Measurements from ENCODE around the gene NDST1. TPM values are rescaled to one million over a fixed set of nuclear protein-coding genes. Genes with fewer than 3 reads are reported as not detected.
A peak's percentile ranks its signal among the peaks of the same experiment; 100 is the strongest.

Gene NDST1
- total RNA-seq, 1 donor, result 36.2 TPM

DNA sequence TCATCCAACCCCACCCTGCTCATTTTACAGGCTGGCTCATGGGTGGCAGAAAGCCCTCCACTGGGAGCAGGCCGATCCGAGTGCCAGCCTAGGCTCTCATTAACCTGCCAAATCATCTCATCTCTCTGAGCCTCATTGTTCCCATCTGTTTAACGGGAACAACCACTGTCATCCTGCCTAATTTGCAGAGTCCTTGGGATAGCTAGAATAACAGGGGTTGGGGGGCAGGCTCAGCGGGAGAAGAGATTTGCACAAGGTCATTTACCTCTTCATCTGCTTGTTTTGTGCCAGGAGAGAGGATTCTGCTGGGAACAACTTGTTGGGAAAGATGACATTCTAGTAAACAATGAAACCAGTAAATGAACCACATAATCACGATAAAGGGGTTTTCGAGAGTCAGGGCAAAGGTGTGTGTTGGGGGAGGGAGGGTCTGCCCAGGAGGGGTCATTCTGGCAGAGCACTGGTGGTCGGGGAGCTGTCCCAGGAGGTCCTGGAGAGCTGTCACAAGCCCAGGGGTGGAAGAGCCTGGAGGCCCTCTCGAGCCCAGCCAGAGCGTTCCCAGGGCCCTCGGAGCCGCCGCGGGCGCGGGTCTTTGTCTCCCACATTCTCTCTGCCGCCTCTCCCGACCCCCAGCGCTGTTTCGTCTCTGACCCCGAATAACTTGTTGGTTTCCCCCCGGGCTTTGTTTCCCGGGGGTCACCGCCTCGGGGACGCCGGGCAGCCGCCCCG lies 22.8 kb upstream of the NDST1 start:
- H3K4me3 ChIP-seq (ENCODE audit: low read depth, low read length), result peak overlapping the region; percentile 87
- no peak for DNase-seq (ENCODE audit: low read depth)
- TF ChIP-seq, protein P1, sequence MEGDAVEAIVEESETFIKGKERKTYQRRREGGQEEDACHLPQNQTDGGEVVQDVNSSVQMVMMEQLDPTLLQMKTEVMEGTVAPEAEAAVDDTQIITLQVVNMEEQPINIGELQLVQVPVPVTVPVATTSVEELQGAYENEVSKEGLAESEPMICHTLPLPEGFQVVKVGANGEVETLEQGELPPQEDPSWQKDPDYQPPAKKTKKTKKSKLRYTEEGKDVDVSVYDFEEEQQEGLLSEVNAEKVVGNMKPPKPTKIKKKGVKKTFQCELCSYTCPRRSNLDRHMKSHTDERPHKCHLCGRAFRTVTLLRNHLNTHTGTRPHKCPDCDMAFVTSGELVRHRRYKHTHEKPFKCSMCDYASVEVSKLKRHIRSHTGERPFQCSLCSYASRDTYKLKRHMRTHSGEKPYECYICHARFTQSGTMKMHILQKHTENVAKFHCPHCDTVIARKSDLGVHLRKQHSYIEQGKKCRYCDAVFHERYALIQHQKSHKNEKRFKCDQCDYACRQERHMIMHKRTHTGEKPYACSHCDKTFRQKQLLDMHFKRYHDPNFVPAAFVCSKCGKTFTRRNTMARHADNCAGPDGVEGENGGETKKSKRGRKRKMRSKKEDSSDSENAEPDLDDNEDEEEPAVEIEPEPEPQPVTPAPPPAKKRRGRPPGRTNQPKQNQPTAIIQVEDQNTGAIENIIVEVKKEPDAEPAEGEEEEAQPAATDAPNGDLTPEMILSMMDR (IDR thresholded peaks at IDR 0.05; ENCODE audit: insufficient read depth, low read length), result no peak

GRCh38 chr5:150485693-150486401 lies 22.1 kb upstream of the NDST1 start:
- peak overlapping the region; percentile 87 for H3K4me3 ChIP-seq (ENCODE audit: low read depth, low read length)
- TF ChIP-seq, protein P1 (IDR thresholded peaks at IDR 0.05; ENCODE audit: insufficient read depth, low read length), result no peak
- DNase-seq (ENCODE audit: low read depth), result peak; percentile 43

GRCh38 chr5:150486402-150487198 lies 21.3 kb upstream of the NDST1 start:
- DNase-seq (ENCODE audit: low read depth), result peak; percentile 52
- TF ChIP-seq, protein P1 (IDR thresholded peaks at IDR 0.05; ENCODE audit: insufficient read depth, low read length), result no peak
- peak overlapping the region; percentile 87 for H3K4me3 ChIP-seq (ENCODE audit: low read depth, low read length)

DNA sequence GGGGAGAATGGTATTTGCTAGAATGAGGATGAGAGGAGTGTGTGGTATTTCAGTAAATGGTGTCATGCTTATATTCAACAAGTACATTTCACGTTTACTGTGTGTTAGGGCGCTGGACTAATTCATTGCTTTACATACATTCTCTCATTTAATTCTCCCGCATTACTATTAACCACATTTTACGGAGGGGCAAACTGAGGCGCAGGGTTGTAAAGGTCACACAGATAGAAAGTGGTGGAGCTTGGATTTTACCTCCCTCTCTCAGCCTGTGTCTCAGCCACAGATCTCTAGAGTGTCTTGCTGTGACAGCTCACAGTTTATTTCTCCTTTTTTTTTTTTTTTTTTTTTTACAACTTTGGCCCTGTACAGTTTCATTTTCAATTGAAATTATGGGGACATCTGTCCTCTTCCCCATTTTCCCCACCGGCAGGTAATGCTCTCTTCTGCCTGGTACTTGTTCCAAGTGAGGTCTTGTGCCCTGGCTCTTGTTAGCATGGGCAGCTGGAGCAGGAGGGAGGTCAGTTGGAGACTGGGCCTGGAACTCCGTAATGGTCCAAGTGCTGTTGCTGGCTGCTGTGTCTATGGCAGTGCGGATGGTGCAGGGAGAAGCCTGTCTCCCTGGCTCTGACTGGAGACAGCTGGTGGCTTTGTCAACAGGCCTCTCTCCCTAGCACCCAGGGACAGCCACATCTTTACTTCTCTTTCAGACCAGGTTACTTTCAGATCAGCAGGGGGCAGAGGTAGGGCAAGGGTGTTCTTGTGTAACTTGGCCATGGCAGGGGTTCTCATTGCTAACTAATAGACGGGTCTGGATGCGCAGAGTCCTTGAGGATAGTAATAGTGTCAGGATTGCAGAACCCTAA lies 20.5 kb upstream of the NDST1 start:
- peak overlapping the region; percentile 87 for H3K4me3 ChIP-seq (ENCODE audit: low read depth, low read length)
- TF ChIP-seq, protein P1 (IDR thresholded peaks at IDR 0.05; ENCODE audit: insufficient read depth, low read length), result peak; percentile 41
- peak; percentile 53 for DNase-seq (ENCODE audit: low read depth)

DNA sequence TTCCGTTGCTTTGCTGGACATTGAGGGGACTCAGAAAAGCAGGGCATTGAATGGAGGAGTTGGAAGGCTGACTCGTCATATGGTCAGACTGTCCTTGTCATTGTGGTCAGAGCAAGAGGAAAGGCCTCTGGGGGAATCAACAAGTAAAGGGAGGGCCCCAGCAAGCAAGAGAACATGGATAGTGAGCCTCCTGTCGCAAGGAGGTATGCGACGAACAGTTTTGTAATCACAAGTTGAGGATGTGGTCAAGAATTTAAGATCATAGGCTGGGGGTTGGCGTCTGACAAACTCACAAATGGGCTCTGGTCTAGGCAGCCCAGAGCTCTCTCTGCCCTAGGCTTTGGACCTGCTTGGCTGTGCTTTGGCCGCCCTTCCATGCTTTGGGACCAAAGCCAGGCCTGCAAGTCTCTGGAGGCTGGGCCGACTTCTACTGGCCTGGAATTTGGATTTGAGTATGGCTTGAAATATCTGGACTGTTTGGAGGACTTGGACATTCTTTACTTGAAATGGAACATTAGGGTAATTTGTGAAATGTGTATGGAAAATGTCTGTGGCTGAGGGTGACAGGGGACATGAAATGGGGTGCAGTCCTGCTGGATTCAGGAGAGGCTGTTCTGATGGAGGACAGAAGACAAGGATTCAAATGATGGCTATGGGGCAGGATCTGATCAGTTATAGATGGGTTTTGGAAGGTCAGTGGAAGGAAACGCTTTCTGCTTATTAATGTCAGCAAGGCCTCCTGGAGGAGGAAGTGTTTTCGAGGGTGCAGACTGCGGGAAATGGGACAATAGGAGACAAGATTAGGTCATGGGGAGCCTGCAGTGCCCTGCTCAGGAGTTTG lies 19.2 kb upstream of the NDST1 start:
- peak overlapping the region; percentile 87 for H3K4me3 ChIP-seq (ENCODE audit: low read depth, low read length)
- TF ChIP-seq, protein P1 (IDR thresholded peaks at IDR 0.05; ENCODE audit: insufficient read depth, low read length), result no peak
- peak; percentile 91 for DNase-seq (ENCODE audit: low read depth)
